ENCODE measurements around the gene LRRC43.

The LRRC43 gene

DNA sequence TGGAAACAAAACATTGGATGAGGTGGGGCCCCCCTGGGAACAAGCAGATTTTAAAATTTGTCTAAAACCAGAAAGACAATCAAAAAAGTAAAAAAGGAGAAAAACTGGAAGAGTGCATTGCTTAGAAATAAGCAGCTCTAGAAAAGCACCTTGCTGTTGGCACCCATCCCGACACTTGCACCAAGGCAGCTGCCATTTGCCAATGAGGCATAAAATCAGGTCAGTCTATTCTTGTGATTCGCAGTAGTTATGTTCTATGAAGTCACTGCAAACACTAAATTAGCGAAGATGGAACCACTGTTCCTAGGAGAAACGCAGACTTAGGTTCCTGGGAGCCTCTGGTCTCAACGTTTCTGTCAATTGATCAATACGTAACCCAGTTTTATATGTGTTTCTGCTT, 67.1 kb downstream of the LRRC43 start:
- TF ChIP-seq, protein P1, sequence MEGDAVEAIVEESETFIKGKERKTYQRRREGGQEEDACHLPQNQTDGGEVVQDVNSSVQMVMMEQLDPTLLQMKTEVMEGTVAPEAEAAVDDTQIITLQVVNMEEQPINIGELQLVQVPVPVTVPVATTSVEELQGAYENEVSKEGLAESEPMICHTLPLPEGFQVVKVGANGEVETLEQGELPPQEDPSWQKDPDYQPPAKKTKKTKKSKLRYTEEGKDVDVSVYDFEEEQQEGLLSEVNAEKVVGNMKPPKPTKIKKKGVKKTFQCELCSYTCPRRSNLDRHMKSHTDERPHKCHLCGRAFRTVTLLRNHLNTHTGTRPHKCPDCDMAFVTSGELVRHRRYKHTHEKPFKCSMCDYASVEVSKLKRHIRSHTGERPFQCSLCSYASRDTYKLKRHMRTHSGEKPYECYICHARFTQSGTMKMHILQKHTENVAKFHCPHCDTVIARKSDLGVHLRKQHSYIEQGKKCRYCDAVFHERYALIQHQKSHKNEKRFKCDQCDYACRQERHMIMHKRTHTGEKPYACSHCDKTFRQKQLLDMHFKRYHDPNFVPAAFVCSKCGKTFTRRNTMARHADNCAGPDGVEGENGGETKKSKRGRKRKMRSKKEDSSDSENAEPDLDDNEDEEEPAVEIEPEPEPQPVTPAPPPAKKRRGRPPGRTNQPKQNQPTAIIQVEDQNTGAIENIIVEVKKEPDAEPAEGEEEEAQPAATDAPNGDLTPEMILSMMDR (IDR thresholded peaks at IDR 0.05; ENCODE audit: low read depth, low read length): no peak
- DNase-seq (ENCODE audit: low read depth, low spot score): no peak
- in situ Hi-C loops (cut with HindIII; ENCODE audit: low sequenced_read_pairs): no loop called here
- H3K4me3 ChIP-seq (ENCODE audit: low read depth, low read length): no peak overlapping the region

DNA sequence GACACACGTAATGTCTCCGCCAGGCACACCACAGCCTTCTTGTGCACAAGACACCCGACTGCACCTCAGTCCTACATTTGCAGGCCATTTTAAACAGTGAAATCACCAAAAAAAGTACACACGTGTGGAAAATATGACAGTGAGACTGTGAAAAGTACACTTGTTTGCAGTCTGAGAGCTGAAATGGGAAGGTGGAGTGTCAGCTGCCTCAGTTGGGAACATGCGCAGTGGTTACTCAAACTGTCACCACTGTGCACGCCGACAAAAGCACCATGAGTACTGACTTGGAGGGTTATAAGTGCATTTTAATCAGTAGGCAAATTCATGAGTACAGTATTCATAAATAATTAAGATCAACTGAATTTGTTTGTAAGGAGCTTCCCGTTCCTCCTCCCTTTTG, 67.6 kb downstream of the LRRC43 start:
- in situ Hi-C loops (cut with HindIII; ENCODE audit: low sequenced_read_pairs): no loop called here
- DNase-seq (ENCODE audit: low read depth, low spot score): no peak
- TF ChIP-seq, protein P1 (IDR thresholded peaks at IDR 0.05; ENCODE audit: low read depth, low read length): no peak
- no peak overlapping the region for H3K4me3 ChIP-seq (ENCODE audit: low read depth, low read length)
